ENCODE measurements around the gene ABHD16B. TPM values are rescaled to one million over a fixed set of nuclear protein-coding genes. Genes with fewer than 3 reads are reported as not detected.

ABHD16B gene
- total and polyA plus RNA-seq, 8 donors = 0.37 to 0.43 TPM; not detected in 6

GRCh38 chr20:63861981-63862901, 943 bp downstream of the ABHD16B start:
- H3K4me3 ChIP-seq = no peak overlapping the region
- intact Hi-C loops (cut with DNase I; ENCODE audit: low total_unique reads) = no loop called here
- TF ChIP-seq POLR2AphosphoS5 (IDR thresholded peaks at IDR 0.05) (no peak), CTCF (IDR thresholded peaks at IDR 0.05) (no peak), POLR2A (IDR thresholded peaks at IDR 0.05) (no peak), EP300 (IDR thresholded peaks at IDR 0.05) (no peak)
- H3K27me3 ChIP-seq = peaks cover 0 to 15% (median 10%) of the 10 kb centered on the region in 3 donors
- H3K36me3 ChIP-seq = peaks cover 0 to 25% (median 17%) of the 10 kb centered on the region in 4 donors
- 96 to 97% (median 97%) methylated on average over 63 to 95 of the region's 95 CpGs for WGBS, 5 donors
- H3K4me1 ChIP-seq = peaks cover 37 to 71% (median 59%) of the 10 kb centered on the region in 4 donors
- H3K9me3 ChIP-seq = no peaks in the 10 kb centered on the region
- H3K27ac ChIP-seq = no peak overlapping the region
- DNase-seq = no peak

GRCh38 chr20:63863021-63863797, 1.9 kb downstream of the ABHD16B start:
- no peak for TF ChIP-seq POLR2AphosphoS5 (IDR thresholded peaks at IDR 0.05)
- no peak for TF ChIP-seq EP300 (IDR thresholded peaks at IDR 0.05)
- no peak for TF ChIP-seq POLR2A (IDR thresholded peaks at IDR 0.05)
- TF ChIP-seq CTCF (IDR thresholded peaks at IDR 0.05) = no peak
- H3K4me3 ChIP-seq = peak overlapping the region; percentile 83 to 93 (median 90)
- intact Hi-C loops (cut with DNase I; ENCODE audit: low total_unique reads) = no loop called here
- H3K4me1 ChIP-seq = peaks cover 31 to 71% (median 52%) of the 10 kb centered on the region in 4 donors
- H3K27ac ChIP-seq = peak overlapping the region; percentile 86 to 99 (median 95)
- no peaks in the 10 kb centered on the region for H3K9me3 ChIP-seq
- peaks cover 0 to 6% (median 1%) of the 10 kb centered on the region in 3 donors for H3K27me3 ChIP-seq
- WGBS, 5 donors = 77 to 85% (median 80%) methylated on average over 18 of the region's 18 CpGs
- H3K36me3 ChIP-seq = peaks cover 0 to 29% (median 19%) of the 10 kb centered on the region in 4 donors
- no peak for DNase-seq

- H3K27ac ChIP-seq = peak overlapping the region; percentile 86 to 99 (median 95)
- H3K4me3 ChIP-seq = peak overlapping the region; percentile 83 to 93 (median 90)
- peaks cover 23 to 71% (median 44%) of the 10 kb centered on the region in 4 donors for H3K4me1 ChIP-seq
- intact Hi-C loops (cut with DNase I; ENCODE audit: low total_unique reads) = no loop called here
- peak; percentile 87 to 96 for DNase-seq
- 2 to 4% (median 2%) methylated on average over 36 to 38 of the region's 38 CpGs for WGBS, 5 donors
- TF ChIP-seq POLR2A (IDR thresholded peaks at IDR 0.05) (no peak), CTCF (IDR thresholded peaks at IDR 0.05) (peak in 5 of 7 experiments; percentile 30 to 78 (median 59)), POLR2AphosphoS5 (IDR thresholded peaks at IDR 0.05) (peak; percentile 31 to 91 (median 81))
- no peaks in the 10 kb centered on the region for H3K27me3 ChIP-seq
- H3K9me3 ChIP-seq = no peaks in the 10 kb centered on the region
- peaks cover 2 to 36% (median 27%) of the 10 kb centered on the region in 4 donors for H3K36me3 ChIP-seq
Observed at GRCh38 chr20:63863798-63864544, 2.7 kb downstream of the ABHD16B start.

Measured in stomach (tissue), 9 donors.